MCF 10A (cell line): Measurements from ENCODE around the gene SNAP47. TPM values are rescaled to one million over a fixed set of nuclear protein-coding genes. Genes with fewer than 3 reads are reported as not detected.

ENCODE experiments used
- BruUV-seq: library from RNA; stranded (reverse); fragments of 400-500 nt; replicated peaks from 2 replicates; lab custom pipeline; 2021; lab: Mats Ljungman, UMichigan
- CTCF ChIA-PET: fragments of 300-600 bp; sonication (Branson Sonifier 250); formaldehyde crosslinking; extraction: SDS; loops from one replicate; lab custom pipeline; 2021; ENCODE audit warnings: antibody characterized with exemption, inconsistent platforms; lab: Yijun Ruan, JAX
- POLR2A ChIA-PET: fragments of 300-600, 350-650 bp; sonication (Branson Sonifier 250); formaldehyde crosslinking; extraction: SDS; loops from one replicate; lab custom pipeline; 2020; ENCODE audit warnings: antibody characterized with exemption, inconsistent platforms; lab: Yijun Ruan, JAX
- DNase-seq: peaks from one replicate; pipeline ENCODE4 v3.0.0-alpha.2; 2018; ENCODE audit not compliant: unreplicated experiment
- H3K27ac Mint-ChIP-seq: one replicate; pipeline ENCODE4 v1.8.0; 2022; ENCODE audit warnings: mild to moderate bottlenecking, low read depth, mixed read lengths; ENCODE audit not compliant: unreplicated experiment
- H3K27me3 Mint-ChIP-seq: one replicate; pipeline ENCODE4 v1.8.0; 2022; ENCODE audit warnings: mixed read lengths; ENCODE audit not compliant: insufficient read depth, unreplicated experiment
- H3K36me3 Mint-ChIP-seq: one replicate; pipeline ENCODE4 v1.8.0; 2022; ENCODE audit warnings: mild to moderate bottlenecking, moderate library complexity, mixed read lengths; ENCODE audit not compliant: insufficient read depth, unreplicated experiment
- H3K4me1 Mint-ChIP-seq: one replicate; pipeline ENCODE4 v1.8.0; 2022; ENCODE audit warnings: mixed read lengths; ENCODE audit not compliant: insufficient read depth, unreplicated experiment
- H3K4me3 Mint-ChIP-seq: one replicate; pipeline ENCODE4 v1.8.0; 2022; ENCODE audit warnings: mild to moderate bottlenecking, moderate library complexity, mixed read lengths; ENCODE audit not compliant: unreplicated experiment
- H3K9me3 Mint-ChIP-seq: one replicate; pipeline ENCODE4 v1.8.0; 2022; ENCODE audit warnings: mixed read lengths; ENCODE audit not compliant: unreplicated experiment
- intact Hi-C: fragments of 100-400 bp; cut with micrococcal nuclease; formaldehyde crosslinking; loops from 2 replicates; pipeline ENCODE4 v1.14.1; 2022
- total RNA-seq: library from RNA; stranded (reverse); gene quantifications from 2 replicates; pipeline ENCODE4 v1.2.3, GENCODE V29; 2022
- TF ChIP-seq, protein P1 (sequence below): fragments of 200-600 bp; IDR thresholded peaks from one replicate; pipeline ENCODE4 v1.8.0; 2022; ENCODE audit warnings: antibody characterized with exemption, mild to moderate bottlenecking; ENCODE audit not compliant: unreplicated experiment

Gene SNAP47
- total RNA-seq, 1 experiment from 2014 or later = 44.0 TPM

DNA sequence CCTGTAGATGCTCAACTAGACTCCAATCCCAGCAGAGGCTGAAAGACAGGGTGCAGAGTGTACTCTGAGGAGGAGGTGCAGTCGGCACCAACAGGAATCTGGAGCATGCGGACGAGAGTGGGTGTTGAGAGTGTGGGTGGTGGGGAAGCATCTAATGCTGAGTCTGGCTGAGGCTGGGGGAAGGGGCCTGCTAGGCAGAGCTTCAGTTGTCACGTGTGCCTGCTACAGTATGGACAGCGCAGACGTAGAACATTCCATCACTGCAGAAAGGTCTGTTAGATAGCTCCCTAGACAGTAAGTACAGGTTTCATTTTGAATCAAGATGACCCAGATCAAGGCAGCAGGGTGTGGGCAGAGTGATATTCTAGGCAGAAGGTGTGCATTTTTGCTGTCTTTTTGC is 23.1 kb downstream of the SNAP47 start:
- H3K4me1 Mint-ChIP-seq = peaks cover 55% of the 10 kb centered on the region
- TF ChIP-seq, protein P1, sequence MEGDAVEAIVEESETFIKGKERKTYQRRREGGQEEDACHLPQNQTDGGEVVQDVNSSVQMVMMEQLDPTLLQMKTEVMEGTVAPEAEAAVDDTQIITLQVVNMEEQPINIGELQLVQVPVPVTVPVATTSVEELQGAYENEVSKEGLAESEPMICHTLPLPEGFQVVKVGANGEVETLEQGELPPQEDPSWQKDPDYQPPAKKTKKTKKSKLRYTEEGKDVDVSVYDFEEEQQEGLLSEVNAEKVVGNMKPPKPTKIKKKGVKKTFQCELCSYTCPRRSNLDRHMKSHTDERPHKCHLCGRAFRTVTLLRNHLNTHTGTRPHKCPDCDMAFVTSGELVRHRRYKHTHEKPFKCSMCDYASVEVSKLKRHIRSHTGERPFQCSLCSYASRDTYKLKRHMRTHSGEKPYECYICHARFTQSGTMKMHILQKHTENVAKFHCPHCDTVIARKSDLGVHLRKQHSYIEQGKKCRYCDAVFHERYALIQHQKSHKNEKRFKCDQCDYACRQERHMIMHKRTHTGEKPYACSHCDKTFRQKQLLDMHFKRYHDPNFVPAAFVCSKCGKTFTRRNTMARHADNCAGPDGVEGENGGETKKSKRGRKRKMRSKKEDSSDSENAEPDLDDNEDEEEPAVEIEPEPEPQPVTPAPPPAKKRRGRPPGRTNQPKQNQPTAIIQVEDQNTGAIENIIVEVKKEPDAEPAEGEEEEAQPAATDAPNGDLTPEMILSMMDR = no peak
- H3K4me3 Mint-ChIP-seq = no peak overlapping the region
- H3K27me3 Mint-ChIP-seq = no peaks in the 10 kb centered on the region
- intact Hi-C loops = loop anchor here (2.0 kb wide), 1 partner anchor 30 kb away; no protein-coding TSS in a partner anchor
- peaks cover 63% of the 10 kb centered on the region for H3K36me3 Mint-ChIP-seq
- no TSS peak for BruUV-seq
- no peak for DNase-seq
- H3K9me3 Mint-ChIP-seq = no peaks in the 10 kb centered on the region
- ChIA-PET POLR2A (interaction anchor here (0.8 to 3.3 kb wide), 12 partner anchors 8 to 372 kb away, joined by 3 to 38 read pairs (median 4); partner anchors contain the start of genes ARF1, JMJD4, SNAP47 and WNT9A), CTCF (interaction anchor here (0.6 to 3.5 kb wide), 8 partner anchors 13 to 1155 kb away, joined by 3 to 24 read pairs (median 4); no protein-coding TSS in a partner anchor)
- no peak overlapping the region for H3K27ac Mint-ChIP-seq

DNA sequence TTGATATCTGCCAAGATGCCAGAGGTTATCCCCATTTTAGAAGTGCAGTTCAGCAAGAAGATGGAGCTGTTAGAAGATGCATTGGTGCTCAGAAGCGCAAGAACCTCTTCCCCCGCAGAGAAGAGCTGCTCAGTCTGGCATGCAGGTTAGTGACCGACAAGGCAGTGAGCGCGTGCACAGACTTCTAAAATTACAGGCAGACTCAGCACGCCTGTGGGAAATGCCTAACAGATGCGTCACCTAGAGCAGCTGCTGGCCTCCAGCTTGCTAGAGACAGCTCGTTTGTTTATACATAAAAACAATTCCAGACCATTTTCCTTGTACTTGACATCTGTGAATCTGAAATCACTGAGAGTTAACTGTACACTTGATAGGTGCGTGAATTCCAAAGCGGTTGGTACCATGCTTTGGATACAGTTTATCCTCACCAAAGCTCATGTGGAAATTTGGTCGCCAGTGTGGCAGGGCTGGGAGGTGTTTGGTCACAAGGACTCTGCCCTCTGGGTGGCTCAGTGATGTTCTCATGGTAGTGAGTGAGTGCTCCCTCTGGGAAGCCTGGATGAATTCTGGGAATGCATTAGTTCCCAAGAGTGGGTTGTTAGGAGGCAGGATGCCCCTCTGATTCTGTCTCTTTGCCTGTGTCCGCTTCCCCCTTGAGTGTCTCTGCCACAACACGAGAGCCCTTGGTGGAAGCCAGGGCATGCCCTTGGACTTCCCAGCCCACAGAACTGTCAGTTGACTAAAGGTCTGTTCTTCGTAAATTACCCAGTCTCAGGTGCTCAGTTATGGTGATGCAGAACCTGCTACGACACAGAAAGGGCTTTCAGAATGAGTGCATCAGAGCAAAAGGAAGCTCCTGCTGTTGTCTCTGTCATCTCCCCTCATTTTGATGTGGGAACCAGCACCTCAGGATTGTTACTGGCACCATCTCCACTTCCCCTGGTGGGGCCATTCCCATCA is 24.4 kb downstream of the SNAP47 start:
- no peaks in the 10 kb centered on the region for H3K27me3 Mint-ChIP-seq
- CTCF ChIA-PET = interaction anchor here (0.6 to 4.4 kb wide), 17 partner anchors 9 to 756 kb away, joined by 3 to 37 read pairs (median 3); no protein-coding TSS in a partner anchor
- TF ChIP-seq, protein P1 = no peak
- POLR2A ChIA-PET = interaction anchor here (0.7 to 3.3 kb wide), 17 partner anchors 15 to 382 kb away, joined by 3 to 38 read pairs (median 5); partner anchors contain the start of genes ARF1, JMJD4, SNAP47 and WNT9A
- H3K36me3 Mint-ChIP-seq = peaks cover 63% of the 10 kb centered on the region
- peak overlapping the region; percentile 78 for H3K27ac Mint-ChIP-seq
- peaks cover 57% of the 10 kb centered on the region for H3K4me1 Mint-ChIP-seq
- DNase-seq = peak; percentile 93
- H3K9me3 Mint-ChIP-seq = no peaks in the 10 kb centered on the region
- peak overlapping the region; percentile 39 for H3K4me3 Mint-ChIP-seq
- intact Hi-C loops = loop anchor here (1.0 to 5.0 kb wide), 3 partner anchors 31 to 313 kb away; no protein-coding TSS in a partner anchor
- BruUV-seq = TSS peak; percentile 45

DNA sequence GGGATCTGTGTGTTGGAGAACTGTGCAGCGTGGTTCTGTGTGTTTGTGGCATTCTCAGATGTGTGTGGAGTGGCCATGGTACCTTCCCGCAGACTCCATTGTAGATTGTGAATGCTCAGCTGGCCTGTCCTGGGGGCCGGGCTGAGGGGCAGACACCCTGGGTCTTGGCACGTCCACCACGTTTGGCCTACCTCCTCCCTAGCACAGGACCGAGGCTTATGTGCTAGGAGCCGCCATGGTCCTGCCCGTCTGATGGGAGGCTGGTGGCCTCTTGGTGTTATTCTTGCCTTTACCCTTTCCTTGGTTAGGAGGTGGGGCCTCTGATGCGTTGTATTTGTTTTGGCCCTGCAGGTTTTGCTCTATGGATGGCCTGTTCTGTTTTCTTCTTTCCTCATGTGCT is 25.1 kb downstream of the SNAP47 start:
- CTCF ChIA-PET = interaction anchor here (0.6 to 4.4 kb wide), 9 partner anchors 27 to 244 kb away, joined by 3 to 37 read pairs (median 4); no protein-coding TSS in a partner anchor
- H3K4me3 Mint-ChIP-seq = no peak overlapping the region
- POLR2A ChIA-PET = interaction anchor here (0.9 to 4.0 kb wide), 8 partner anchors 16 to 322 kb away, joined by 3 to 38 read pairs (median 8); partner anchors contain the start of genes ARF1, JMJD4, SNAP47 and WNT9A
- H3K4me1 Mint-ChIP-seq = peaks cover 55% of the 10 kb centered on the region
- BruUV-seq = no TSS peak
- intact Hi-C loops = loop anchor here (5.0 kb wide), 1 partner anchor 312 kb away; no protein-coding TSS in a partner anchor
- TF ChIP-seq, protein P1 = no peak
- peaks cover 63% of the 10 kb centered on the region for H3K36me3 Mint-ChIP-seq
- H3K9me3 Mint-ChIP-seq = no peaks in the 10 kb centered on the region
- peak overlapping the region; percentile 78 for H3K27ac Mint-ChIP-seq
- no peaks in the 10 kb centered on the region for H3K27me3 Mint-ChIP-seq
- DNase-seq = no peak
